ENCODE results near the gene DIP2B. TPM values are rescaled to one million over a fixed set of nuclear protein-coding genes. Genes with fewer than 3 reads are reported as not detected.
"Not testable (repeated sequence)": the region's sequence is repeated elsewhere in the genome, so short reads cannot be mapped to it uniquely, and the experiment has no call there.

Gene DIP2B
- polyA plus RNA-seq, 1 donor, result 28.1 TPM

DNA sequence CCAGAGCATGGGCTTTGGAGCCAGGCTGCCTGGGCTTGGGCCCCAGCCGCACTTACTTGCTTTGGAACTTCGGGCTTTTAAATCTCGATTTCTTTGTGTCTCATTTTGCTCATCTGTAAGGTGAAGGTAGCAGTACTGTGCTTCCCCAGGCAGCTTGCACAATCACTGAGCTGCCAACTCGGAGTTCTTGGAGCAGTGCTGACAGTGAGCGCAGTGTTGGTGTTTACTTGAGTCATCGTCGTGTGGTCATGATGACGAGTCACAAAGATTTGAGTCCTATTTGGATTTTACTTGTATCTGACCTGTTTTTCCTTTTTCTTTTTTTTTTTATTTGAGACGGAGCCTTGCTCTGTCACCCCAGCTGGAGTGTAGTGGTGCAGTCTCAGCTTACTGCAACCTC lies 227.8 kb downstream of the DIP2B start:
- DNase-seq, result no peak

DNA sequence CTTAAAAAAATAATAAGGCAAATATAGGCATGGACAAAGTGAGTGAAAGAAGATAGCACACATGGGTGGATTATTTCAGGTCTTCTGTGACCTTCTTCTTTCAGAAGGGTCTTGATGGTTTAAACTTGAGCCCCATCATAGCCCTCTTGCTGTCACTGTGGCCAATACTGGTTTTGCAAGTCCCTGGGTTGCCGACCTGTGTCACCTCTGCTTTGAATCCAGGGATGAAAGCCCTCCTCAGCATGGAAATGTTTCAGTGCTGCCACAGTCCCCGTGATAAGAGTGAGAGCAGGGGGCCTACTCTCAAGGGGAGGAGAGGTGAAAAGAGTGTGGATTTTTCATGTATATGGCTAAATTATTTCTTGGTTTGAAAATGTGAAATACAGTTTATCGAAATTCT lies 228.9 kb downstream of the DIP2B start:
- no peak for DNase-seq

DNA sequence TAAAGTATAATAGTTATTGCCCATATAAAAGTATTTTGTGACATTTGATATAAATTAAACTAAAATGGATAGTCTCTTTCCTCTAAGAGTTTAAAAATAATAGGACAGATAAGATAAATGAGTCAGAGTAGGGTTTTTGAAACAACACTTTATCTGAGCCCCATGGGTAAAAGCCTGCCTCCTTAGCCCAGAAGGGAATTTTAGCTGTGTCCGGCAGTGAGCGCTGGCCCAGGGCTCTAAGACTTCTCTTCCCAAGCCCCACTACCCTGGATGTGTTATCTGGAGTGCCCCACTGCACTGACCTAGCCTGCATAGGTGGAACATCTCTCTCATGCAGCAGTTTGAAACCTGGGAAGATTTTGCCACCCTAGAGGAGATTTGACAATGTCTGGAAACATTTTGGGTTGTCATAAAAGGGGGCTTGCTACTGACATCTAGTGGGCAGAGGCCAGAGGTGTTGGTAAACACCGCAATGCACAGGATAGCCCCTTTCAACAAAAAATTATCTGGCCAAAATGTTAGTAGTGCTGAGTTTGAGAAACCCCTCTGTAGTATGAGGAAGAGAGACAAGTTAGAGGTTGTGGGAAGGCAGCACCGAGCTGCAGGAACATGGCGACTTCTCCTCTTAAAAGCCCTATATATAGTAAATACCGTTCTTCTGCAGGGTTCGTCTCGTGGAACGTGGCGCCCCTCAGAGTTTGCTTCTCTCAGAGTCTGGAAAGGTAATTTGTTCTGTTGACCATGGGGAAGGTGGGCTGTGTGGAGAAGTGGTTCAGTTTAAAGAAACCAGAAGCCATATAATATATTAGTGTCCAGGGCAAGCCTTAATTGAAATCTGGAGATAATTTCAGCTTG lies 229.9 kb downstream of the DIP2B start:
- DNase-seq, result peak; percentile 21

DNA sequence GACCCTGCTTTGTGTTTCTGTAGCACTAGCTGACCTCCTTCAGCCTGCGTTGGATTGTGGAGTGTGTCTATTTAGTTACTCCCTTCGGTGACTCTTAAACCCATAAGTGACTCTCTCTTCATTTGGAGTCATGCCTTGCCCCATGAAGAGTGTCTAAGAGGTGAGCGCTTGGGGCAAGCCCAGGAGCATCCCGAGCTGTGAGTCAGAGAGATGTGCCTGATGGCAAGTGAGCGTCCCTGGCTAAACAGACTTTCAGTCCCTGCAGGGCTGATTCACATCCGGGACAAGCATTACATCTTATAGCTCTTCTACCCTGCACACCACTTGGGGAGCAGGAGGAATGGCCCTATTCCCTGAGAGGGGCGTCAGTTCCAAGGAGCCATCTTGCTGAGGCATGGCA lies 234.8 kb downstream of the DIP2B start:
- DNase-seq, result no peak

DNA sequence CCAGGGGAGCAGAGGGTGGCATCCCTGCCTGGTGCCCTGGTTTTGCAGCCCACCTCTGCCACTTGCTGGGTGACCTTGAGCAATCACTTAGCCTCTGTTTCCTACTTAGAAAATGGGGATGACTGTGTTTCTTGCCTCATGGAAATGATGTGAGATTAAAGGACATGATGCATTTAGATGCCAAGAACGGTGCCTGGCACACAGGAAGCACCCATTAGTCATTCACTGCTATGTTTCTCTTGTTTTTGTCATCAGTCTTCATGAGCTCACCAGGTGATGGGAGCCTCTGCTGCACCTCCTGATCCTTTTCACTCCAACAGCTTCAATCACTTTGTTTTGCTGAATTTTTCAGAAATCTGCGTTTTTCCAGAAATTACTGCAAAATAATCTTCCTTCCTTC lies 235.5 kb downstream of the DIP2B start:
- DNase-seq, result no peak

DNA sequence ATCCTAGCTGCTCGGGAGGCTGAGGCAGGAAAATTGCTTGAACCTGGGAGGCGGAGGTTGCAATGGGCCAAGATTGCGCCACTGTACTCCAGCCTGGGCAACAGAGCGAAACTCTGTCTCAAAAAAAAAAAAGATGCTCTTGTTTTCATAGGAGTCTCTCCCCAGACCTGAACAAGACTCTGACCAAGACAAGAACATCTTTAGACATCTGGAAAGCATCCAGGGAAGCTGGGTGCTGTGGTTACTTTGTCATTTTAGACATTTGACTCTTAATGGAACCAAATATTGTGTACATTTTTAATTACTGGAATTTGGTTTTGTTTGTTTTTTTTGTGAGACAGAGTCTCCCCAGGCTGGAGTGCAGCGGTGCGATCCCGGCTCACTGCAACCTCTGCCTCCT lies 238.0 kb downstream of the DIP2B start:
- DNase-seq, result no peak

DNA sequence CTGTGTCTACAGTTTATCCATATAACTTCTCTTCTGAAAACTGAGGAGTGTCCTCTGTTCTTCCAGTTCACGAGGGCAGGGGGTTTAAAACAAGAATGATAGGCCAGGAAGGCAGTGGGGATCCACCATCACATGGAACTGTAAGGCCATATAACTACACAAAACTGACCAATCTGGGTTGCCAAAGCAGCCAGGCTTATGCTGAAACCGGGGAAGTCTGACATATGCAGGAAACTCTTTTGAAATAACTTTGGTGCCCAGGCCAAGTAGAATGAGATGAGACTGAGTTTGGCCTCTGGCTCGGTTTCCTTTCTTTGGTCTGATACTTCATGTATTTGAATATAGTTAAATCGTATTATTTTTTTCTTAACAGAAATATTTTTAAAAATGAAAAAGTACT lies 241.1 kb downstream of the DIP2B start:
- DNase-seq, result no peak

DNA sequence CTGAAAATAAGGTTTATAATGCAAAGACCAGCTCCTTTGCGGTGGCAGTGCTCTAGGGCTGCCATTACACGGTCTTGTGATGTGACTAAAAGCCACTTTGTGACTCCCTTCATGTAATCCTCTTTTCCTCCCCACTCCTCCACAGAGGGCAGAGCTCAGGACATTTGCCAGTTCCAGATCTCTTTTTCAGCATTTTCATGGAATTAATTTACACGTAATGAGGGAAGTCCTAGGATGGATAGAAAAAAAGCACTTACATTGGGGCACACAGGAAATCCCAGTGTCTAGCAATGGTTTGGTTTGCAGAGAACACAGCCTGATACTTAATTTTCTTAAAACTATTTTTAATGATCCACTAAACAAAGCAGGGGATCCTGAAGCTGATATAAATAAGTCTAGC lies 241.6 kb downstream of the DIP2B start:
- no peak for DNase-seq

DNA sequence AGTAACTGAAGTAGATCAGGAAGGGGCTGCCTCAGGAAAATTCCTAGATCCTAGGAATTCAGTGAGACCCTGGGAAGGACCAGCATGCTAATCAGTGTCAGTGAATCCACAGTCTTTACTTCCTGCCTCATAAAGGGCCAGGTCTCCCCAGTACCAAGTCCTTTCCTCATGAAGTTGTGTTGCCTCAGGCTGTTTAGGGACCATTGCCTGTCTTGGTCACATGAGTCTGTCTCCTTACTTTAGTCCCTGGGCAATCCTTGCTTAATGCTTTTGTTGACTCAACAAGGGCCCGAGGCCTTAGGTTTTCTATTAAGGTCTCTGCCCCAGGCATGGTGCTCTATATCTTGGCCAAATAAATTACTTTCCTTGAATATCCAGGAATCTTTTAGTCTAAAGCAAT lies 243.0 kb downstream of the DIP2B start:
- no peak for DNase-seq

DNA sequence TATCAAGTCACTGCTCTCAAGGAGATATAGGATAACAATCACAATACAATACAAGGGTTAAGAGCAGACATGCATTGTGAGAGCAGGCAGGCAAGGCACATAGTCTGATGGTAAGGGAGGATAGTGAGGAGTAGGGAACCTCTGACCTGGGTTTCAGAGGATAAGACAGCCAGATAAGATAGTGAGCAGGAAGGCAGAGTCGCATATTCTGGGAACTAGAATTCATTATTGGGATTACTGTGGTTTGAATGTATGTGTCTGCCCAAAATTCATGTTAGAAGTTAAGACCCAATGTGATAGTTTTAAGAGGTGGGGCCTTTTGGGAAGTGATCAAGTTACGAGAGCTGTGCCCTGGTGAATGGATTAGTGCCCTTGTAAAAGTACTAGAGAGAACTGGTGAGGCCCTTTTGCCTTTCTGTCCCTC lies 244.7 kb downstream of the DIP2B start:
- DNase-seq, result no peak

DNA sequence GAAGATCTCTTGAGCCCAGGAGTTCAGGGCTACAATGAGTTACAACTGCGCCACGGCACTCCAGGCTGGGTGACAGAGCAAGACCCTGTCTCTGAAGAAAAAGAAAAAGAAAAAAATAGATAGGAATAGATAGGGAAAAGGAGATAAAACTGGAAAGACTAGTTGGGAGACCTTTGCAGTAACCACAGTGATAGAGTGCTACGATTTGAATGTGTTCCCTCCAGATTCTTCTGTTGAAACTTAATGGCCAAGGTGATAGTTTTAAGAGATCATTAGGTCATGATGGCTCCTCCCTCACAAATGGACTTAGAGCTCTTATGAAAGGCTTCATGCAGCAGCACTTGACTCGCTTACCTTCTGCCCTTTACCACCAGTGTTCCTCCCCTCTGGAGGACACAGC lies 245.6 kb downstream of the DIP2B start:
- no peak for DNase-seq

DNA sequence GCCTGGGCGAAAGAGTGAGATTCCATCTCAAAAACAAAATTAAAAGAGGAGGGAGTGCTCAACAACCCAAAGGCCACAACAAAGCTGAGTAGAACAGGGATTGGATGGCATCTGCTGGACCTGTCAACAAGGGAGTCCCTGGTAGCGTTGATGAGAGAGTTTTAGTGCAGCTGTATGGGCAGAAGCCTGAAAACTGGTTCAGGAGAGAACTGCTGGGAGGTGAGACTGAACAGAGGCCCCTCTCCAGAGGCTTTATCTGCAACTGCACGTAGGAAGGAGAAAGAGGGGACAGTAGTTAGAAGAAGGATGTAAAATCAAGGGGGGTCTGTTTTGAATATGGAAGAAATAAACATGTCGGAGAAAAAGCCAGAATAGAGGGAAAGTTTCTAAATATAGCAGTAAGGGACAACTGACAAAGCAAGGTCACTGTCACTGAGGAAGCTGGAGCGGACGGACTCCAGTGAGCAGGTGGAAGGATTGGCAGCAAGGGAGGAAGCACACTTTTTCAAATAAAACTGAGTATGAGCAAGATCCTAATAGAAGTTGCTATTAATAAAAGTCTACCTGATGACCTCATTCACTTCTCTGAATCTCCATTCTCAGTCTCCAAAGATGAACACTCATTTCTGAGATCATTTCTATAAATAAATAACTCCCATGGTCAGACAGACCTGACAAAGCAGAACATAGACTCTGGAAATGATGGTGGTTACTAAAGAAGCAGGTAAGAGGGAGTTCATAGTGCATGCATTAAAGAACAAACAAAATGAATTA lies 247.3 kb downstream of the DIP2B start:
- DNase-seq, result no peak

DNA sequence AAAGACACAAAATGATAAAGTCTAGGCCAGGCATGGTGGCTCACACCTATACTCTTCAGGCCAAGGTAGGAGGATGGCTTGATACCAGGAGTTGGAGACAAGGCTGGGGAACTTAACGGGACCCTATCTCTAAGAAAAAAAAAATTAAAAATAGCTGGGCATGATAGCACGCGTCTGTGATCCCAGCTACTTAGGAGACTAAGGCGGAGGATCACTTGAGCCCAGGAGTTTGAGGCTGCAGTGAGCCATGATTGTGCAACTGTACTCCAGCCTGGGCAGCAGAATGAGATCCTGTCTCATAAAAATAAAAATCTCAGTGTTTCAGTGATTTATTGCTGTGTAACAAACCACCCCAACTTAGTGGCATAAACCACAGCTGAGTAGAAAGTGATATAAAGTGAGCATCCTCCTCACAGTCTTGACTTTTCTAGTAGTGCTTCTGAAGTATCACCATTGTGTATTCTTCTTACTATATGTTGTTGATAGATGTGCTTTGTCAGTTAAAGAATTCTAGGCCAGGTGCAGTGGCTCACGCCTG lies 248.5 kb downstream of the DIP2B start:
- DNase-seq, result no peak

DNA sequence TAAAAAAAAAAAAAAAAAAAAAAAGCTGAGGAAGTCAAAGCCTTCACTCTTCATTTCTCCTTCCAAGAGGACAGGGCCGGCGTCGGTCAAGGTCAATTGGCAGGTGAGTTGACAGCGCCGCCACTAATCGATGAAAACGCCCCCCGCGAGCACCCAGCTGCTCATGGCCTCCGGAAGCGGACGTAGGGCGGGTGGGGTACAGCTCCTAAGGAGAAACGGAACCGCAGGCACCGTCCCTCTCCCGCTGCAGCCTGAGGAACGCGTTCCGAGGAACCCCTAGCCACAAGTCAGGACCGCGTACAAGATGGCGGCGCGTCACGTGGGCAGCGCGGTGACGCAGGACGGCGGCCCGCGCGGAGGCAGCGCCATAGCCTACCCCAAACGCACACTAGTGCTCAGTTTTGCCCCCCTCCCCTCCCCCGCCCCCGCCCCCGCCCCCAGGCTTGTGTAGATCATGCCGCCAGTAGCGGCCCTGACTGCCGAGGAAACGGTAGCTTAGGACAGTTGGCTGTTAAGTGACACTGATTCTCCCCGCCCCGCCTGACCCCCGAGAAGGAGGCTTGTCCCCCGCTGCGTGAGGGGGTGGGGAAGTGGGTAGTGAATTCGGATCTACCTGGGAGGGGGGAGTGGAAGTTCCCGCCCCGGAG lies 259.0 kb downstream of the DIP2B start, which contains the start of gene ATF1:
Gene ATF1 (plus strand): TSS at position 463 of the 647 bp plus-strand sequence. CDS start 16,045 bp downstream, outside the sequence.
- DNase-seq, result peak; percentile 88

DNA sequence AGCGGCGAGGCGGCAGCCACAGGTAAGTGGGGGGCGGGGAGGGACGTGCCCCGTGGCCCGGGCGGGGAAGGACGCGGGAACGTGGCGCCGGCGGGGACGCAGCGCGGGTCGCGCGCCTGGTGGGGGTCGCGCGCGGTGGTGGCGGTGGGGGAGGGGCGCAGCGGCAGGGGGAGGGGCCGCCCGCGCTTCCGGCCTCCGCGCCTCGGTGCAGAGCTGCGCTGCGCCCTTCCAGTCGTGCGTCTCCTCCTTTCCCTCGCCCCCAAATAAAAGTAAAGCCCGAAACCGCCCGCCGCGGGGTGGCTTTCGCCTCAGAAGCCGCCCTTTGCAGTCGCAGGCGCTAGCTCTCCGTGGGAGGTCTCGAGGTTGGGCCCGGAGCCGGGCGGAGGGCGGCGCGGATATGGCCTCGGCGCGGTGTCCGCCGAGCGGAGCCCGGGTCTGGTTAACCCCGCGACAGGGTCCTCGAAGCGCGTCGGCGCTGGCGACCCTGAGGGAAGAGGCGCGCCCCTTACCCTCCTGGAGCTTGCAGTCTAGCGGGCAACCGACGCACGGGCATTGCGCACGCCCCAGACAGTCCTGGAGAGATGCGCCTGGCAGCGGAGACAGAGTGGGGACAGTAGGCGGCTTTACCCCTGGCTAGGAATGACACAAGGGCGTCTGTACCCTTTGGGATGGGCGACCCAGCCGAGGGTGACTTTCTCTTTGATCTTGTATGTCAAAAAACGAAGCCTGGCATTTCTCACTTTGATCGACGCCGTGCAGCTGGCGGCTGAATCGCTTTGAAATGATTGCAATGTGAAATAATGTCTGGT lies 259.7 kb downstream of the DIP2B start:
- DNase-seq, result peak; percentile 35

DNA sequence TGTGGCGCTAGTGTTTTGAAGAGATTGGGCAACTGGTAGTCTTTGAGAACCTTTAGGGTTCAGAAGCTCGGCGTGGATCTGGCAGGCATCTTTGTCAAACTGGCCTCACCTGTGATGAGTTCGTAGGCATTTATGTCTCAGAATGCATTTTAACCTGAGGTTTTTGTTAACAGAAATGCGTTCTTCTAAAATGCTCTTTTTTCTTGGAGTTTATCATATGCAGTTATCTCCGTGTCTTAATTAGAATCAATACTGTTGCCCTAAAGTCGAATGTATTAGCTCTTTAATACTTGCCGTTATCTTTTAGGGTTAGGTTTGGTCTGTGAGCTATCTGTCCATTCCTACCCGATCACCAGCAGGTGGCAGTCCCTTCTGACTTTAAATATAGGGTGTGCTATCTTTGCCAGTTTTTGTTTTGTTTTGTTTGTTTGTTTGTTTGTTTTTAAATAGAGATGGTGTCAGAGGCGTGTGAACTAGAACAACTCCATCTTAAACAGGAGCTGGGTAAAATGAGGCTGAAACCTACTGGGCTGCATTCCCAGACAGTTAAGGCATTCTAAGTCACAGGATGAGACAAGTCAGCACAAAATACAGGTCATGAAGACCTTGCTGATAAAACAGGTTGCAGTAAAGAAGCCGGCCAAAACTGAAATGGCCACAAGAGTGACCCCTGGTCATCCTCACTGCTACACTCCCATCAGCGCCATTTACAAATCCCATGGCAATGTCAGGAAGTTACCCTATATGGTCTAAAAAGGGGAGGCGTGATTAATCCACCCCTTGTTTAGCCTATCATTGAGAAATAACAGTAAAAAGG lies 260.5 kb downstream of the DIP2B start:
- peak; percentile 46 for DNase-seq

DNA sequence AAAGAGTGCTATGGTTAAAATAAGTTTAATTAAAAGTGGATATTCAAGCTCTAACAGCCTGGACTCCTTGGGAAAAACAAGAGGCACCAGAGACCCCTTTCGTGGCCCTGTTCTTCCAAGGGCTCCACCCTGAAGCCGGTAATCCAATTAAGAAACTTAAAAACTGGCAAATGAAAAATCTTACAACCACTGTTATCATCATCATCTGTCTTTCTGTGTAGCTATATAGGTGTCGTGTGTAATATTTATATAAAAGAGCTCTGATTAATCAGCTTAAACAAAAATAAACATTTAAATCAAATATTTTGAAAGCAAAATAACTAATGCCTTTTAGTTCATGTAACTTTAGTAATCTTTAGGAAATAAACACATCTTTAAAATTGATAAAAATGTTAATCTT lies 263.6 kb downstream of the DIP2B start:
- no peak for DNase-seq

DNA sequence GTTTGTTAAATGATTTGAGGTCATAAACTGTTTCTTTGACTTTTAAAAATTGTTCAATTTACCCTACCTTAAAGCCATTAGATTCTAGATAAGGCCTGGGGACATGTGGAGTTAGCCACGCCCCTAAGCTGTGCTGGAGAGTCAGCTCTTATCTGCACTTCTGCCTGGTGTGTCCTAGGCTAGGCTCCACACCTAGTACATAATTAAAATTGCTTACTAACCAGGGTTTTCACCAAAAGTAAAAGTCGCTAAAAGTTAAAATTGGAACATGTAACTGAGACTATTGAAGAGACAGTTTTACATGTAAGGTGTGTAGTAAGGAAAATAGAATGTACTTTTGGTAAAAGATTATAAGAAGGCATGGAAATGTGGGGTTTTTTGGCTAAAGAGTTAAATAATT lies 264.0 kb downstream of the DIP2B start:
- DNase-seq, result not testable (repeated sequence)

DNA sequence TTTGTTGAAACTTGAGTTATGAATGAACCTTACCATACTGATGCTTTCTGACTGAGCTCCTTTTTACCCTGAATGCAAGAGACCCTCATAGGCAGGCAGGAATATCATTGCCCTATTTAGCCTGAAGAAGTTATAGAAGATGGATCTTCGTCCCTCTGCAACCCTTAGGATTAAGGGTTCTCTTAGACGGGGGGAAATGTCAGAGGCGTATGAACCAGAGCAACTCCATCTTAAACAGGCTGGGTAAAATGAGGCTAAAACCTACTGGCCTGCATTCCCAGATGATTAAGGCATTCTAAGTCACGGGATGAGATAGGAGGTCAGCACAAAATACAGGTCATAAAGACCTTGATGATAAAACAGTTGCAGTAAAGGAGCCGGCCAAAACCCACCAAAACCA lies 266.6 kb downstream of the DIP2B start:
- DNase-seq, result no peak

DNA sequence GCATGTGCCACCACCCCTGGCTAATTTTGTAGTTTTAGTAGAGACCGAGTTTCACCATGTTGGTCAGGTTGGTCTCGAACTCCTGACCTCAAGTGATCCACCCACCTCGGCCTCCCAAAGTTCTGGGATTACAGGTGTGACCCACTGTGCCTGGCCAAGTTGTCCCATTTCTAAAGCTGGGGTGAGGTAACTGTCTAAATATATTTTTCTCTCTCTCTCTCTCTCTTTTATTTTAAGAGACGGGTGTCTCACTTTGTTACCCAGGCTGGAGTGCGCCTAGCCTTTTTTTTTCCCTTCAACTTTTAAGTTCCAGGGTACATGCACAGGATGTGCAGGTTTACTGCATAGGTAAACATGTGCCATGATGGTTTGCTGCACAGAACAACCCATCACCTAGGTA lies 267.7 kb downstream of the DIP2B start:
- no peak for DNase-seq

DNA sequence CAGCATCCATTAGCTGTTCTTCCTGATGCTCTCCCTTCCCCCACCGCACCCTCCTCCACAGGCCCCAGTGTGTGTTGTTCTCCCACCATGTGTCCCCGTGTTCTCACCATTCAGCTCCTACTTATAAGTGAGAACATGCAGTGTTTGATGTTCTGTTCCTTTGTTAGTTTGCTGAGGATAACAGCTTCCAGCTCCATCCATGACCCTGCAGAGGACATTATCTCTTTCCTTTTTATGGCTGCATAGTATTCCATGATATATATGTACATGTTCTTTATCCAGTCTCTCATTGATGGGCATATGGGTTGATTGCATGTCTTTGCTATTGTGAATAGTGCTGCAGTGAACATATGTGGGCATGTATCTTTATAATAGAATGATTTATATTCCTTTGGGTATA lies 268.1 kb downstream of the DIP2B start:
- no peak for DNase-seq
